Stimulated activated CD4-positive, alpha-beta T cell treated with anti-CD3 and anti-CD28 coated beads, Interleukin-1b, Interleukin-23, amount 100 ng/mL, for 24 hours (primary cell): ENCODE measurements around the gene ANKRD61.
"Not testable (repeated sequence)": the region's sequence is repeated elsewhere in the genome, so short reads cannot be mapped to it uniquely, and the experiment has no call there.

ENCODE experiments used
- DNase-seq, 4 experiments: peaks; one replicate each; pipeline ENCODE4 v3.0.0-alpha.2; 2020; ENCODE audit warnings: low read depth in 4 of 4, low spot score in 1 of 4

Gene ANKRD61

GRCh38 chr7:6031567-6031966 lies 391 bp downstream of the ANKRD61 start:
- no peak for DNase-seq

- DNase-seq, result no peak
These were observed 991 bp downstream of the ANKRD61 start for GRCh38 chr7:6032167-6032566.

GRCh38 chr7:6032641-6033040 lies 1.5 kb downstream of the ANKRD61 start:
- no peak for DNase-seq

GRCh38 chr7:6035165-6035564 lies 4.0 kb downstream of the ANKRD61 start:
- no peak for DNase-seq

DNA sequence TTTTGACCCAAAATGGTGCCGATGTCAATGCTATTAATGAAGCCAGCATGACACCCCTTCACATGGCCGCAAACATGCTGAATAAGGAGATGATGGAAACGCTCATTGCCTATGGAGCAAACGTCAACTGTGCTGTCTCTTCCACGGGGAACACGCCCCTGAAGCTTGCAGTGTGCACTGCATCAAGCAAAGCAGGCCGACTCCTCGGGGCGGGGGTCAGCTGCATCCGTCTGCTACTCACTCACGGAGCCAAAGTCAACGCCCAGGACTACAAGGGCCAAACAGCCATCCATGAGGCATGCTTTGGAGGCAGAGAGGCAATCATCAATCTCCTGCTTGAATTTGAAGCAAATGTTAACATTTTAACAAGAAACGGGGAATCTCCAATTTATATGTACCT lies 4.5 kb downstream of the ANKRD61 start:
- no peak for DNase-seq

DNA sequence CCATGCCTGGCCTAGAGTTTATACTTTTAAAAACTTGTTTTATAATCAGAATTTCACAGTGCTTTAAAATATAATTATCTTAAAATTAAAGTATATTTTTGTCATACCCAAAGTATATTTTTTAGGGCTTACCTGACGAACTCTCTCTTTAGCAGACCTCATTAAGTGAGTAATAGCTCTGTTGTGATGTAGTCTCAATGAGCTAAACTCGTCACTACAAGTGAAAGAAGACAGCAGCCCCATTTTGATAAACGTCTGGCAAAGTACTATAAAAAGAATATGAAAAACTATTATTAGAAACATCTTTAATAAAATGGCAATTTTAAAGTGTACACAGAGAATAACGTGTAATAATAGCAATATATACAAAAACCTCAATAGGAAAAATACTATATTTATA lies 18.6 kb downstream of the ANKRD61 start:
- DNase-seq, result no peak

DNA sequence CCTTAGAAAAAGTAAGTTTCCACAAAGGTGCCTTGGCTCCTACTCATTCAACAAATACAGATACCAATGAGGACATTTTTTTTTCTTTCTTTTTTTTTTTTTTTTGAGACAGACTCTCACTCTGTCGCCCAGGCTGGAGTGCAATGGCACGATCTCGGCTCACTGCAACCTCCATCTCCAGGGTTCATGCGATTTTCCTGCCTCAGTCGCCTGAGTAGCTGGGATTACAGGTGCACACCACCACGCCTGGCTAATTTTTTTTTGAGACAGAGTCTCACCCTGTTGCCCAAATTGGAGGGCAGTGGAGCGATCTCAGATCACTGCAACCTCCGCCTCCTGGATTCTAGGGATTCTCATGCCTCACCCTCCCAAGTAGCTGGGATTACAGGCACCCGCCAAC lies 20.0 kb downstream of the ANKRD61 start:
- DNase-seq, result not testable (repeated sequence)

DNA sequence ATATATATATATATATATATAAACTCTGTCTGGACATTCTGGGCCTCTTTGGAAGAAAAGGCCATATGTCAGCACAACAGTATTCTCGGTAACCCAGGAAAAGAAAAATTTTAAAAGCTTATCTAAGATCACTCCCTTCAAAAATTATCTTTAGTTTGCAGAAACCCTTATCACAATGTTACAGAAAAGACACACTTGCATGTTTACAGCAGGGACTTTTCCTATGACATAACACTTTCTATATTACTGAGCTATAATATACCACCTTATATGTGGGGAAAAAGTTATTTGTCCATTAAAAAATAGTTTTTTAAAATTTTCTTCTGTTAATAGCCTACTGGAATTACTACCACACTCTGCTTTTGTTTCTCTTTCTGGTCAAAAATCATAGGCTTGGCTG lies 25.4 kb downstream of the ANKRD61 start:
- no peak for DNase-seq

DNA sequence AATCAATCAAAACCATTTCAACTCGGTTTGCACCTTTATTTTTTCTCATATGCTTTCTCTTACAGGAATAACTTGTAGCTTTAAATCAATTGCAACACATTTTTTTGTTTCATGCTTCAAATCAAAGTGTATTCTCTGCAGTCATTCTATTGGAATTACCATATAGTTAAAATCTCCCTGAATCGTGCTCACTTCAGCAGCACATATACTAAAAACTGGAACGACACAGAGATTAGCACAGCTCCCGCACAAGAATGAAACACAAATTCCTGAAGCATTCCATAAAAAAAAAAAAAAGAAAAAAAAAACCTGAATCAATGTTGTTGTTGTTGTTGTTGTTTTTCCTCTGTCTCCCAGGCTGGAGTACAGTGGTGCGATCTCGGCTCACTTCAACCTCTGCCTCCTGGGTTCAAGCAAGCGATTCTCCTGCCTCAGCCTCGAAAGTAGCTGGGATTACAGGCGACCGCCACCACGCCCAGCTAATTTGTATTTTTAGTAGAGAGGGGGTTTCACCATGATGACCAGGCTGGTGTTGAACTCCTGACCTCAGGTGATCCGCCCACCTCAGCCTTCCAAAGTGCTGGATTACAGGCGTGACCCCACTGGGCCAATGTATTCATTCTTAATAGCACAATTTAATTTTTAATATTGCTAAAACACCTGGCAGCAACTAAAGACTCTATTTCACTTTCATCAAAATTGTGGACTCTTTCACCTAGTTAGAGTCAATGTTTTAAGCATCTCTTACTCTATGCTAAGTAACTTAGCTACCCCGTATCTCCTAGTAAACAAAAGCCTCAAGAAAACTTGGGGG lies 26.3 kb downstream of the ANKRD61 start:
- DNase-seq, result no peak

DNA sequence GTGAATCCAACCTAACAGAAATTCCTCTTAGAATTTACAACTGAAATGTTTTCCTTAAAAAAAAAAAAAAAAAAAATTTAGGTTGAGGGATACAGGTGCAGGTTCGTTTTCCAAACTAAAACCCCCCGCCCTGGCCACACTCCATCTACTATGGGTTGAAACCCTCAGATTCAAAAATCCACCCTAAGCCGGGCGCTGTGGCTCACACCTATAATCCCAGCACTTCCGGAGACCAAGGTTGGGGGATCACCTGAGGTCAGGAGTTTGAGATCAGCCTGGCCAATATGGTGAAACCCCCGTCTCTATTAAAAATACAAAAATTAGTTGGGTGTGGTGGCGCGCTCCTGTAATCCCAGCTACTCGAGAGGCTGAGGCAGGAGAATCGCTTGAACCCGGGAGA lies 28.8 kb downstream of the ANKRD61 start:
- not testable (repeated sequence) for DNase-seq

GRCh38 chr7:6071406-6071805 lies 40.2 kb downstream of the ANKRD61 start:
- no peak for DNase-seq

DNA sequence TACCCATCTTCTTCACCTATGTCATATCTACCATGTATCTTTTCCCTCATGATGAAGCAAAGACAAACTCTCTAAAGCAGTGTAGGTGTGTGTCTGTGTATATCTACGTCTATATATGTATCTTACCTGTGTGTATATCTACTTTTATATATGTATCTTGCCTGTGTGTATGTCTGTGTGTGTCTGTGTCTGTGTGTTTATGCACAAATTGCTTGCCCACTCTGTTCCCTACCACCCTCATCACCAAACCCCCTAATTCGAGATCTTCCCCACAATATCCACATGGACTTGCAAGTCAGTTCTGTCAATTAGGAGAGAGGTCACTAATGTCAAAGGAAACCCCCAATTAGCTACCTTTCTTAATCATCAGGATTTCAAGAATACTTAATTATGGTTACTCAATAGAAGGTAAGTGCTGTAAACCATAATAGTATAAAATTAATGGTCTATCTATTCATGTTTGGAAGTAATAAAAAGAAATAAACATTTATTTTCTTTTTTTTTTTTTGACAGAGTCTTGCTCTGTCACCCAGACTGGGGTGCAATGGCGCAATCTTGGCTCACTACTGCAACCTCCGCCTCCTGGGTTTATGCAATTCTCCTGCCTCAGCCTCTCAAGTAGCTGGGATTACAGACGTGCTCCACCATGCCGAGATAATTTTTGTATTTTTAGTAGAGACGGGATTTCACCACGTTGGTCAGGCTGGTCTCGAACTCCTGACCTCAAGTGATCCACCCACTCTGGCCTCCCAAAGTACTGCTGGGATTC lies 43.6 kb downstream of the ANKRD61 start:
- no peak for DNase-seq

GRCh38 chr7:6078548-6078947 lies 47.4 kb downstream of the ANKRD61 start:
- no peak for DNase-seq

DNA sequence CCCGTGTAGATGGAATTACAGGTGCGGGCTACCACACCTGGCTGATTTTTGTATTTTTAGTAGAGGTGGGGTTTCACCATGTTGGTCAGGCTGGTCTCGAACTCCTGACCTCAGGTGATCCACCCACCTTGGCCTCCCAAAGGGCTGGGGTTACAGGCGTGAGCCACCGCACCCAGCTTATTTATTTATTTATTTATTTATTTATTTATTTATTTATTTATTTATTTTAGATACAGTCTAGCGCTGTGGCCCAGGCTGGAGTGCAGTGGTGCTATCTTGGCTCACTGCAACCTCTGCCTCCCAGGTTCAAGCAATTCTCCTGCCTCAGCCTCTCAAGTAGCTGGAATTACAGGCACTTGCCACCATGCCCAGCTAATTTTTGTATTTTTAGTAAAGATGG lies 51.9 kb downstream of the ANKRD61 start:
- DNase-seq, result not testable (repeated sequence)
